ENCODE measurements around the gene FUT2. TPM values are rescaled to one million over a fixed set of nuclear protein-coding genes. Genes with fewer than 3 reads are reported as not detected.
A peak's percentile ranks its signal among the peaks of the same experiment; 100 is the strongest.

Gene FUT2
- total and polyA plus RNA-seq, 2 of the 13 experiments (the other 11 are each of a cell fraction or from before 2014, with no cell fraction given), result 0.07 TPM; not detected in 1

DNA sequence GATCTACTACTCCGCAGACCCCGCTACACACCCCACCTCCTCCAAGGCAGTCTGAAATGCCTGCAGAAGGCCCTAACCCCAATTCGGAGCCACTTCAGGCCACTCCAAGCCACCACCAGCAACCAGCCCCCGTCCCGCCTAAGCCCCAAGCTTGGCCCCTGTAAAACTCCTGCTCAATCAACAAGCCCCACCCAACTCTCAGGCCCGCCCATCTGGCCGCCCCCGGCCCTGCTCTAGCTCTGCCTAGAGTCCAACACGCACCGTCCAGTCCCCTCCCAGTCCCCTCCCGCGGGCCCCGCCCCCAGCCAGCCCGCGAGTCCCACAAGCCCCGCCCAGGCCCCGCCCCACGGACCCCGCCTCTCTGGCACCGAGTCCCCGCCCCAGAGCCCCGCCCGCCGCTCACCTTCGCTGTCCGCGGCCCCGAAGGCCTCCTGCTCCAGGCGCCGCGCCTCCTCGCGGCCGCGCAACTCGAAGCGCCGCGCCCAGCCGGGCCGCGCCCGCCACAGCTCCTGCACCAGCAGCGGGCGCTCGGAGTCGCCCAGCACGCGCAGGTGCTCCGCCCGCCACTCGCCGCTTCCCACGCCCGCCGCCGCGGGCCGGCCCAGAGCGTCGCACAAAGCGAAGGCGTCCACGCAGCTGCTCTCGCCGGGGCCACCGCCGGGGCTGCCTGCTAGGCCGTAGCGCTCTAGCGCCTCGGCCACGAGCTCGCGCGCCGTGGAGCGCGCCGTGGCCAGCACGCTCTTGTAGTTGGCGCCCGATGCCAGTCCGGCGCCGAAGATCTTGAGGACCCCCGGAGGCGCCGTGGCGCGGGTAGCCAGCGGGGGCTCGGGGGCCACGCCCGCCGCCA is 43.0 kb downstream of the FUT2 start (continued):
- TF ChIP-seq, protein P1, sequence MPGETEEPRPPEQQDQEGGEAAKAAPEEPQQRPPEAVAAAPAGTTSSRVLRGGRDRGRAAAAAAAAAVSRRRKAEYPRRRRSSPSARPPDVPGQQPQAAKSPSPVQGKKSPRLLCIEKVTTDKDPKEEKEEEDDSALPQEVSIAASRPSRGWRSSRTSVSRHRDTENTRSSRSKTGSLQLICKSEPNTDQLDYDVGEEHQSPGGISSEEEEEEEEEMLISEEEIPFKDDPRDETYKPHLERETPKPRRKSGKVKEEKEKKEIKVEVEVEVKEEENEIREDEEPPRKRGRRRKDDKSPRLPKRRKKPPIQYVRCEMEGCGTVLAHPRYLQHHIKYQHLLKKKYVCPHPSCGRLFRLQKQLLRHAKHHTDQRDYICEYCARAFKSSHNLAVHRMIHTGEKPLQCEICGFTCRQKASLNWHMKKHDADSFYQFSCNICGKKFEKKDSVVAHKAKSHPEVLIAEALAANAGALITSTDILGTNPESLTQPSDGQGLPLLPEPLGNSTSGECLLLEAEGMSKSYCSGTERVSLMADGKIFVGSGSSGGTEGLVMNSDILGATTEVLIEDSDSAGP (CRISPR knock-in tag; IDR thresholded peaks at IDR 0.05; ENCODE audit: borderline replicate concordance), result peak; percentile 26; the same call in 1 of the 2 replicates
- TF ChIP-seq RFX1 (IDR thresholded peaks at IDR 0.05) (no peak), AGO1 (IDR thresholded peaks at IDR 0.05; ENCODE audit: low read depth, low read length, poor library complexity, severe bottlenecking) (no peak), IKZF4 (CRISPR knock-in tag; IDR thresholded peaks at IDR 0.05; ENCODE audit: borderline replicate concordance, low read depth, not compliant biosample characterization) (peak; percentile 97), ZNF235 (CRISPR knock-in tag; IDR thresholded peaks at IDR 0.05; ENCODE audit: borderline replicate concordance) (no peak), PITX1 (CRISPR knock-in tag; IDR thresholded peaks at IDR 0.05) (peak; percentile 28; the same call in 1 of the 2 replicates), ZKSCAN1 (IDR thresholded peaks at IDR 0.05; ENCODE audit: low read length) (no peak), ELF3 (CRISPR knock-in tag; IDR thresholded peaks at IDR 0.05) (peak; percentile 36; the same call in 1 of the 2 replicates), HDAC2 (CRISPR knock-in tag; IDR thresholded peaks at IDR 0.05) (no peak), ATF7-NPFF (CRISPR knock-in tag; IDR thresholded peaks at IDR 0.05; ENCODE audit: low read depth) (peak; percentile 75; the same call in 1 of the 2 replicates), SPEN (CRISPR knock-in tag; IDR thresholded peaks at IDR 0.05; ENCODE audit: low read depth) (0 out of 2 replicates have a peak, but pooled peaks have one; percentile 42), ZNF24 (IDR thresholded peaks at IDR 0.05) (no peak), ZNF510 (CRISPR knock-in tag; IDR thresholded peaks at IDR 0.05; ENCODE audit: low read depth) (no peak)
- TF ChIP-seq, protein P2, sequence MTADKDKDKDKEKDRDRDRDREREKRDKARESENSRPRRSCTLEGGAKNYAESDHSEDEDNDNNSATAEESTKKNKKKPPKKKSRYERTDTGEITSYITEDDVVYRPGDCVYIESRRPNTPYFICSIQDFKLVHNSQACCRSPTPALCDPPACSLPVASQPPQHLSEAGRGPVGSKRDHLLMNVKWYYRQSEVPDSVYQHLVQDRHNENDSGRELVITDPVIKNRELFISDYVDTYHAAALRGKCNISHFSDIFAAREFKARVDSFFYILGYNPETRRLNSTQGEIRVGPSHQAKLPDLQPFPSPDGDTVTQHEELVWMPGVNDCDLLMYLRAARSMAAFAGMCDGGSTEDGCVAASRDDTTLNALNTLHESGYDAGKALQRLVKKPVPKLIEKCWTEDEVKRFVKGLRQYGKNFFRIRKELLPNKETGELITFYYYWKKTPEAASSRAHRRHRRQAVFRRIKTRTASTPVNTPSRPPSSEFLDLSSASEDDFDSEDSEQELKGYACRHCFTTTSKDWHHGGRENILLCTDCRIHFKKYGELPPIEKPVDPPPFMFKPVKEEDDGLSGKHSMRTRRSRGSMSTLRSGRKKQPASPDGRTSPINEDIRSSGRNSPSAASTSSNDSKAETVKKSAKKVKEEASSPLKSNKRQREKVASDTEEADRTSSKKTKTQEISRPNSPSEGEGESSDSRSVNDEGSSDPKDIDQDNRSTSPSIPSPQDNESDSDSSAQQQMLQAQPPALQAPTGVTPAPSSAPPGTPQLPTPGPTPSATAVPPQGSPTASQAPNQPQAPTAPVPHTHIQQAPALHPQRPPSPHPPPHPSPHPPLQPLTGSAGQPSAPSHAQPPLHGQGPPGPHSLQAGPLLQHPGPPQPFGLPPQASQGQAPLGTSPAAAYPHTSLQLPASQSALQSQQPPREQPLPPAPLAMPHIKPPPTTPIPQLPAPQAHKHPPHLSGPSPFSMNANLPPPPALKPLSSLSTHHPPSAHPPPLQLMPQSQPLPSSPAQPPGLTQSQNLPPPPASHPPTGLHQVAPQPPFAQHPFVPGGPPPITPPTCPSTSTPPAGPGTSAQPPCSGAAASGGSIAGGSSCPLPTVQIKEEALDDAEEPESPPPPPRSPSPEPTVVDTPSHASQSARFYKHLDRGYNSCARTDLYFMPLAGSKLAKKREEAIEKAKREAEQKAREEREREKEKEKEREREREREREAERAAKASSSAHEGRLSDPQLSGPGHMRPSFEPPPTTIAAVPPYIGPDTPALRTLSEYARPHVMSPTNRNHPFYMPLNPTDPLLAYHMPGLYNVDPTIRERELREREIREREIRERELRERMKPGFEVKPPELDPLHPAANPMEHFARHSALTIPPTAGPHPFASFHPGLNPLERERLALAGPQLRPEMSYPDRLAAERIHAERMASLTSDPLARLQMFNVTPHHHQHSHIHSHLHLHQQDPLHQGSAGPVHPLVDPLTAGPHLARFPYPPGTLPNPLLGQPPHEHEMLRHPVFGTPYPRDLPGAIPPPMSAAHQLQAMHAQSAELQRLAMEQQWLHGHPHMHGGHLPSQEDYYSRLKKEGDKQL (CRISPR knock-in tag; IDR thresholded peaks at IDR 0.05; ENCODE audit: low read depth), result peak; percentile 18
- TF ChIP-seq, protein P3, sequence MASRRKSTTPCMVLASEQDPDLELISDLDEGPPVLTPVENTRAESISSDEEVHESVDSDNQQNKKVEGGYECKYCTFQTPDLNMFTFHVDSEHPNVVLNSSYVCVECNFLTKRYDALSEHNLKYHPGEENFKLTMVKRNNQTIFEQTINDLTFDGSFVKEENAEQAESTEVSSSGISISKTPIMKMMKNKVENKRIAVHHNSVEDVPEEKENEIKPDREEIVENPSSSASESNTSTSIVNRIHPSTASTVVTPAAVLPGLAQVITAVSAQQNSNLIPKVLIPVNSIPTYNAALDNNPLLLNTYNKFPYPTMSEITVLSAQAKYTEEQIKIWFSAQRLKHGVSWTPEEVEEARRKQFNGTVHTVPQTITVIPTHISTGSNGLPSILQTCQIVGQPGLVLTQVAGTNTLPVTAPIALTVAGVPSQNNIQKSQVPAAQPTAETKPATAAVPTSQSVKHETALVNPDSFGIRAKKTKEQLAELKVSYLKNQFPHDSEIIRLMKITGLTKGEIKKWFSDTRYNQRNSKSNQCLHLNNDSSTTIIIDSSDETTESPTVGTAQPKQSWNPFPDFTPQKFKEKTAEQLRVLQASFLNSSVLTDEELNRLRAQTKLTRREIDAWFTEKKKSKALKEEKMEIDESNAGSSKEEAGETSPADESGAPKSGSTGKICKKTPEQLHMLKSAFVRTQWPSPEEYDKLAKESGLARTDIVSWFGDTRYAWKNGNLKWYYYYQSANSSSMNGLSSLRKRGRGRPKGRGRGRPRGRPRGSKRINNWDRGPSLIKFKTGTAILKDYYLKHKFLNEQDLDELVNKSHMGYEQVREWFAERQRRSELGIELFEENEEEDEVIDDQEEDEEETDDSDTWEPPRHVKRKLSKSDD (CRISPR knock-in tag; IDR thresholded peaks at IDR 0.05; ENCODE audit: low read depth), result 0 out of 2 replicates have a peak, but pooled peaks have one; percentile 57
